Measurements from ENCODE around the gene STAT5A. TPM values are rescaled to one million over a fixed set of nuclear protein-coding genes. Genes with fewer than 3 reads are reported as not detected.

STAT5A gene
- total and polyA plus RNA-seq, 9 of the 15 experiments (the other 6 are each of a cell fraction or from before 2014, with no cell fraction given), result 79.9 to 415 (median 196) TPM

DNA sequence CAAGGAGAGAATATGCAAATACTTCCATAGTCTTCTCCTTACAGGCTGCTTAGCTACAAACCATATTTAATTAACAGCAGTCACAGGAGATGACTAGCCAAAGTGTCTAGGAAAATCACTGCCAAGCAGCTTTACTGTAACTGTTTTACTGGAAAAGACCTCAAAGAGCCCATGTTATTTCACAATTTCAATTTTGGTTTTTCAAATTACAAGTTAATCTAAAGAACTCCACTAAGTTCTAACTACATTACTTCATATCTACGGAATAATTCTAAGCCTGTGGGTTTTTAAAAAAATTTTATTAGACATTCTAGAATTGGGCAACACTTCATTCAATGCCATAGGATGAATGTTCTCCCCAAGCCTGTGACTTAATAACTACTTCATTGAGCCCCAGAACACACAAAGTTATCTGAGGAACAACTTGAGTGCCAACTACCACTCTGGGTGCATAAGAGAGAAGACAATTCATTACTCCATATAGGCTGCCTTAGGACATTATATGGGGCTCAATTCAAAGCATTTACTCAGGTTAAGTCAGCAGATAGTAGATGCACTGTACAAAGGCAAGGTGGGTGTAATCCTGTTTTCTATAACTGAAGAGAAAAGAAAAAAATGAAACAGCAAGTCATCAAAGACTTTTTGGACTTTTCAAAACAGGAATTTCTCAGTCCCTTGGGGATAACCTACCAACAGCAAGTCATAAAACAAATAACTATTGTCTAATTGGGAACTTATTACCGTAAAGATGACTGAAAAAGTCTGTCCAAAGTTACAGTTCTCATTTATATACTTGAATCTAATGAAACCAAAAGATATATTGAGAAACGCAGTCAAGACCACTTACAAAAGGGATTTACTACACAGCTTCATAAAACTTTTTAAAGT, 66.9 kb downstream of the STAT5A start:
- FAIRE-seq, result no peak
- Histone ChIP-seq H4K20me1 (replicated peaks; ENCODE audit: control insufficient read depth, insufficient read depth, low read length) (peaks cover 3% of the 10 kb centered on the region; the same call in 1 of the 2 replicates), H3K4me2 (ENCODE audit: insufficient read depth, low read length) (no peak overlapping the region), H3K79me2 (ENCODE audit: control insufficient read depth, insufficient read depth, low read length) (peaks cover 50% of the 10 kb centered on the region), H2AFZ (ENCODE audit: low read depth, low read length) (no peak overlapping the region), H3K9ac (ENCODE audit: insufficient read depth in 1 of 2, low read depth in 2 of 2, low read length in 2 of 2) (no peak overlapping the region), H3K9me1 (ENCODE audit: control insufficient read depth, insufficient read depth, low read length) (no peaks in the 10 kb centered on the region), H3K4me3 (no peak overlapping the region), H3K9me3 (replicated peaks; ENCODE audit: control insufficient read depth, insufficient read depth, low read depth, low read length) (no peaks in the 10 kb centered on the region), H3K36me3 (ENCODE audit: control insufficient read depth, insufficient read depth, low read length) (peaks cover 4% of the 10 kb centered on the region; the same call in 2 of the 3 replicates), H3K4me1 (replicated peaks in 1 of 2; ENCODE audit: control insufficient read depth in 2 of 2, insufficient read depth in 2 of 2, low read length in 2 of 2) (no peaks in the 10 kb centered on the region), H3K27me3 (ENCODE audit: control insufficient read depth in 2 of 2, insufficient read depth in 2 of 2, low read length in 2 of 2) (no peaks in the 10 kb centered on the region), H3K27ac (ENCODE audit: extremely low read depth, low read depth, low read length) (no peak overlapping the region)
- TF ChIP-seq KDM2B (CRISPR knock-in tag; IDR thresholded peaks at IDR 0.05) (no peak), CEBPB (tag; IDR thresholded peaks at IDR 0.05) (peak; percentile 14; the same call in 1 of the 2 replicates), CEBPG (CRISPR knock-in tag; IDR thresholded peaks at IDR 0.05) (no peak), CEBPG (tag; conservative IDR thresholded peaks at IDR 0.05 in 1 of 2, IDR thresholded peaks at IDR 0.05 in 1 of 2) (peak in 1 of 2 experiments; percentile 37; a peak in 1 of 4 replicates)
- intact Hi-C loops (cut with micrococcal nuclease), result no loop called here
- WGBS (ENCODE audit: insufficient coverage, low coverage, missing lambda C conversion rate), result 78% methylated on average over 3 of the region's 3 CpGs
- ATAC-seq, result no peak
- no peak for DNase-seq (ENCODE audit: extremely low read depth in 1 of 4, low spot score in 3 of 4)
- no TSS peak for BruUV-seq (replicated peaks)
- POLR2A ChIA-PET, result interaction anchor here (0.7 to 1.5 kb wide), 3 partner anchors 11 to 33 kb away, joined by 3 to 5 read pairs (median 4); partner anchors contain the start of gene STAT3
- CTCF ChIA-PET (ENCODE audit: low intra/inter-chr PET ratio), result no interaction called here
- in situ Hi-C loops (cut with MboI), result no loop called here

Data from K562 (cell line).